HEK293 (cell line): ENCODE results near the gene C13orf42.

Experiments used
- CTCF ChIA-PET: fragments of 350-600 bp; formaldehyde crosslinking; extraction: SDS; loops from one replicate; lab custom pipeline; 2021; ENCODE audit warnings: antibody characterized with exemption; lab: Yijun Ruan, JAX
- POLR2A ChIA-PET: fragments of 300-600 bp; formaldehyde crosslinking; extraction: SDS; loops from one replicate; lab custom pipeline; 2020; ENCODE audit warnings: antibody characterized with exemption, inconsistent platforms; lab: Yijun Ruan, JAX
- H3K27ac ChIP-seq: fragments of 200-500 bp; sonication (Bioruptor generic); 2 replicates; pipeline ENCODE4 v1.5.1; 2014; ENCODE audit warnings: low read depth, low read length, control low read depth, inconsistent platforms; ENCODE audit errors: extremely low read depth
- H3K36me3 ChIP-seq, 2 experiments: fragments of 200-500 bp in 1 of 2; sonication (Bioruptor generic) in 1 of 2; 1 replicate in 1 of 2; 2 replicates in 1 of 2; pipeline ENCODE4 v1.5.1; 2014 to 2017; ENCODE audit warnings: inconsistent platforms in 2 of 2, low read length in 2 of 2; ENCODE audit not compliant: control insufficient read depth in 2 of 2, insufficient read depth in 1 of 2
- H3K4me1 ChIP-seq: fragments of 200-500 bp; sonication (Bioruptor generic); 2 replicates; pipeline ENCODE4 v1.5.1; 2014; ENCODE audit warnings: mild to moderate bottlenecking, low read length, inconsistent platforms; ENCODE audit not compliant: control insufficient read depth, insufficient read depth
- H3K4me3 ChIP-seq: 2 replicates; pipeline ENCODE4 v1.5.1; 2011; ENCODE audit warnings: low read depth, mild to moderate bottlenecking, control low read depth, low read length, moderate library complexity
- H3K9me3 ChIP-seq: fragments of 200-500 bp; sonication (Bioruptor generic); 2 replicates; pipeline ENCODE4 v1.5.1; 2014; ENCODE audit warnings: low read depth, low read length, inconsistent platforms; ENCODE audit not compliant: control insufficient read depth, insufficient read depth
- HOXA7 ChIP-seq: sonication (generic); formaldehyde crosslinking; IDR thresholded peaks from 2 replicates; pipeline ENCODE4 v1.8.1; 2022; ENCODE audit warnings: missing genetic modification reagents, borderline replicate concordance
- TCF7L2 ChIP-seq: IDR thresholded peaks from 2 replicates; pipeline ENCODE4 v1.6.1; 2011; ENCODE audit warnings: low read depth, mild to moderate bottlenecking, inconsistent platforms, low read length, moderate library complexity, borderline replicate concordance
- ZBTB21 ChIP-seq: fragments of 450-650 bp; formaldehyde crosslinking; IDR thresholded peaks from 2 replicates; pipeline ENCODE4 v1.5.1; 2017; ENCODE audit warnings: missing biosample characterization, missing genetic modification characterization
- ZFP69B ChIP-seq: fragments of 450-650 bp; formaldehyde crosslinking; IDR thresholded peaks from 2 replicates; pipeline ENCODE4 v1.5.1; 2016; ENCODE audit warnings: missing biosample characterization, missing genetic modification characterization
- ZNF114 ChIP-seq: fragments of 450-650 bp; formaldehyde crosslinking; IDR thresholded peaks from 2 replicates; pipeline ENCODE4 v1.5.0; 2017; ENCODE audit warnings: missing biosample characterization, missing genetic modification characterization
- ZNF174 ChIP-seq: fragments of 450-650 bp; formaldehyde crosslinking; IDR thresholded peaks from 2 replicates; pipeline ENCODE4 v1.5.0; 2017; ENCODE audit warnings: missing biosample characterization, mild to moderate bottlenecking, missing genetic modification characterization
- ZNF202 ChIP-seq: fragments of 450-650 bp; formaldehyde crosslinking; IDR thresholded peaks from 2 replicates; pipeline ENCODE4 v1.5.1; 2016; ENCODE audit warnings: missing biosample characterization, missing genetic modification characterization, borderline replicate concordance
- ZNF274 ChIP-seq, 2 experiments: fragments of 200-500 bp in 1 of 2; fragments of 450-650 bp in 1 of 2; sonication (Bioruptor generic) in 1 of 2; formaldehyde crosslinking in 1 of 2; IDR thresholded peaks; 2 replicates each; pipeline versions ENCODE4 v1.5.1 to v1.6.1; 2014 to 2016; ENCODE audit warnings: borderline replicate concordance in 1 of 2, inconsistent platforms in 1 of 2, low read length in 1 of 2, missing biosample characterization in 1 of 2, missing genetic modification characterization in 1 of 2
- ZNF335 ChIP-seq: fragments of 450-650 bp; formaldehyde crosslinking; conservative IDR thresholded peaks from 2 replicates; pipeline ENCODE4 v1.5.1; 2016; ENCODE audit warnings: missing biosample characterization, missing genetic modification characterization
- ZNF585B ChIP-seq: fragments of 450-650 bp; formaldehyde crosslinking; IDR thresholded peaks from 2 replicates; pipeline ENCODE4 v1.5.1; 2016; ENCODE audit warnings: missing biosample characterization, missing genetic modification characterization
- ZNF624 ChIP-seq: fragments of 450-650 bp; formaldehyde crosslinking; IDR thresholded peaks from 2 replicates; pipeline ENCODE4 v1.5.1; 2017; ENCODE audit warnings: missing biosample characterization, missing genetic modification characterization
- ZNF629 ChIP-seq: fragments of 450-650 bp; formaldehyde crosslinking; IDR thresholded peaks from 2 replicates; pipeline ENCODE4 v1.5.1; 2017; ENCODE audit warnings: missing biosample characterization, missing genetic modification characterization
- ZNF664 ChIP-seq: fragments of 450-650 bp; formaldehyde crosslinking; IDR thresholded peaks from 2 replicates; pipeline ENCODE4 v1.5.1; 2016; ENCODE audit warnings: missing biosample characterization, missing genetic modification characterization
- ZNF677 ChIP-seq: fragments of 450-650 bp; IDR thresholded peaks from 2 replicates; pipeline ENCODE4 v1.5.0; 2018; ENCODE audit warnings: missing biosample characterization, mild to moderate bottlenecking, missing genetic modification characterization, moderate library complexity
- ZNF701 ChIP-seq: fragments of 450-650 bp; formaldehyde crosslinking; IDR thresholded peaks from 2 replicates; pipeline ENCODE4 v1.5.1; 2016; ENCODE audit warnings: missing biosample characterization, missing genetic modification characterization
- TF ChIP-seq, protein P1 (sequence below): sonication (generic); formaldehyde crosslinking; IDR thresholded peaks from 2 replicates; pipeline ENCODE4 v1.8.1; 2022; ENCODE audit warnings: mild to moderate bottlenecking, moderate library complexity, missing genetic modification reagents
- TF ChIP-seq, protein P2 (sequence below): fragments of 450-650 bp; formaldehyde crosslinking; IDR thresholded peaks from 2 replicates; pipeline ENCODE4 v1.5.1; 2016; ENCODE audit warnings: missing biosample characterization, missing genetic modification characterization, low read depth
- TF ChIP-seq, protein P3 (sequence below): fragments of 450-650 bp; formaldehyde crosslinking; IDR thresholded peaks from 2 replicates; pipeline ENCODE4 v1.5.1; 2016; ENCODE audit warnings: missing biosample characterization, missing genetic modification characterization
- TF ChIP-seq, protein P4 (sequence below): fragments of 450-650 bp; formaldehyde crosslinking; IDR thresholded peaks from 2 replicates; pipeline ENCODE4 v1.5.1; 2016; ENCODE audit warnings: missing biosample characterization, missing genetic modification characterization
- TF ChIP-seq, protein P5 (sequence below): fragments of 450-650 bp; IDR thresholded peaks from 2 replicates; pipeline ENCODE4 v1.5.1; 2018; ENCODE audit warnings: missing biosample characterization, missing genetic modification characterization
- TF ChIP-seq, protein P6 (sequence below): fragments of 450-650 bp; formaldehyde crosslinking; IDR thresholded peaks from 2 replicates; pipeline ENCODE4 v1.5.1; 2016; ENCODE audit warnings: missing biosample characterization, missing genetic modification characterization
- TF ChIP-seq, protein P7 (sequence below): fragments of 450-650 bp; formaldehyde crosslinking; IDR thresholded peaks from 2 replicates; pipeline ENCODE4 v1.5.1; 2017; ENCODE audit warnings: missing biosample characterization, missing genetic modification characterization

C13orf42 gene

DNA sequence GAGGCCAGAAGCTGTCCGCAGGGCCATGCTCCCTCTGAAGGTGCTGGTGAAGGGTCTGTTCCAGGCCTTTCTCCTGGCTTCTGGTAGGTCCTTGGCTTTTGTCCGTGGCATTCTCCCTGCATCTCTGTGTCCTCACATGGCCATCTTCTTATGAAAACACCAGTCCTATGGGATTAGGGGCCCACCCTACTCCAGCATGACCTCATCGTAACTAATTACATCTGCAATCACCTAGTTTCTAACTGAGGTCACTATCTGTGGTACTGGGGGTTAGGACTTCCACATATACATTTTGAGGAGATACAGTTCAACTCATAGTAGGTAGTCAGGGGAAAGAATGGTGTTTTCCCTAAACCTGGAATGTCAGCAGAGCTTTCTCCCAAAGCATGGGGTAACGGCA lies 3.1 kb downstream of the C13orf42 start:
- TF ChIP-seq ZBTB21 = peak; percentile 61; the same call in 1 of the 2 replicates
- TF ChIP-seq ZFP69B (tag by site-specific recombination) = peak; percentile 93
- TF ChIP-seq, protein P1, sequence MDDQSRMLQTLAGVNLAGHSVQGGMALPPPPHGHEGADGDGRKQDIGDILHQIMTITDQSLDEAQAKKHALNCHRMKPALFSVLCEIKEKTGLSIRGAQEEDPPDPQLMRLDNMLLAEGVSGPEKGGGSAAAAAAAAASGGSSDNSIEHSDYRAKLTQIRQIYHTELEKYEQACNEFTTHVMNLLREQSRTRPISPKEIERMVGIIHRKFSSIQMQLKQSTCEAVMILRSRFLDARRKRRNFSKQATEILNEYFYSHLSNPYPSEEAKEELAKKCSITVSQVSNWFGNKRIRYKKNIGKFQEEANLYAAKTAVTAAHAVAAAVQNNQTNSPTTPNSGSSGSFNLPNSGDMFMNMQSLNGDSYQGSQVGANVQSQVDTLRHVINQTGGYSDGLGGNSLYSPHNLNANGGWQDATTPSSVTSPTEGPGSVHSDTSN (CRISPR knock-in tag) = no peak
- TF ChIP-seq ZNF335 (tag by site-specific recombination) = 0 out of 2 replicates have a peak, but pooled peaks have one; percentile 14
- TF ChIP-seq ZNF629 = peak; percentile 64
- TF ChIP-seq, protein P2, sequence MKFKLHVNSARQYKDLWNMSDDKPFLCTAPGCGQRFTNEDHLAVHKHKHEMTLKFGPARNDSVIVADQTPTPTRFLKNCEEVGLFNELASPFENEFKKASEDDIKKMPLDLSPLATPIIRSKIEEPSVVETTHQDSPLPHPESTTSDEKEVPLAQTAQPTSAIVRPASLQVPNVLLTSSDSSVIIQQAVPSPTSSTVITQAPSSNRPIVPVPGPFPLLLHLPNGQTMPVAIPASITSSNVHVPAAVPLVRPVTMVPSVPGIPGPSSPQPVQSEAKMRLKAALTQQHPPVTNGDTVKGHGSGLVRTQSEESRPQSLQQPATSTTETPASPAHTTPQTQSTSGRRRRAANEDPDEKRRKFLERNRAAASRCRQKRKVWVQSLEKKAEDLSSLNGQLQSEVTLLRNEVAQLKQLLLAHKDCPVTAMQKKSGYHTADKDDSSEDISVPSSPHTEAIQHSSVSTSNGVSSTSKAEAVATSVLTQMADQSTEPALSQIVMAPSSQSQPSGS (tag by site-specific recombination) = peak; percentile 50; the same call in 1 of the 2 replicates
- TF ChIP-seq HOXA7 (CRISPR knock-in tag) = no peak
- TF ChIP-seq, protein P3, sequence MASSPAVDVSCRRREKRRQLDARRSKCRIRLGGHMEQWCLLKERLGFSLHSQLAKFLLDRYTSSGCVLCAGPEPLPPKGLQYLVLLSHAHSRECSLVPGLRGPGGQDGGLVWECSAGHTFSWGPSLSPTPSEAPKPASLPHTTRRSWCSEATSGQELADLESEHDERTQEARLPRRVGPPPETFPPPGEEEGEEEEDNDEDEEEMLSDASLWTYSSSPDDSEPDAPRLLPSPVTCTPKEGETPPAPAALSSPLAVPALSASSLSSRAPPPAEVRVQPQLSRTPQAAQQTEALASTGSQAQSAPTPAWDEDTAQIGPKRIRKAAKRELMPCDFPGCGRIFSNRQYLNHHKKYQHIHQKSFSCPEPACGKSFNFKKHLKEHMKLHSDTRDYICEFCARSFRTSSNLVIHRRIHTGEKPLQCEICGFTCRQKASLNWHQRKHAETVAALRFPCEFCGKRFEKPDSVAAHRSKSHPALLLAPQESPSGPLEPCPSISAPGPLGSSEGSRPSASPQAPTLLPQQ (tag by site-specific recombination) = peak; percentile 91
- H3K4me1 ChIP-seq = no peaks in the 10 kb centered on the region
- no peaks in the 10 kb centered on the region for H3K9me3 ChIP-seq
- no peak overlapping the region for H3K4me3 ChIP-seq
- ChIA-PET POLR2A (no interaction called here), CTCF (interaction anchor here (0.7 to 2.1 kb wide), 3 partner anchors 15 to 39 kb away, joined by 3 to 12 read pairs (median 3); no protein-coding TSS in a partner anchor)
- H3K36me3 ChIP-seq = no peaks in the 10 kb centered on the region
- H3K27ac ChIP-seq = no peak overlapping the region

DNA sequence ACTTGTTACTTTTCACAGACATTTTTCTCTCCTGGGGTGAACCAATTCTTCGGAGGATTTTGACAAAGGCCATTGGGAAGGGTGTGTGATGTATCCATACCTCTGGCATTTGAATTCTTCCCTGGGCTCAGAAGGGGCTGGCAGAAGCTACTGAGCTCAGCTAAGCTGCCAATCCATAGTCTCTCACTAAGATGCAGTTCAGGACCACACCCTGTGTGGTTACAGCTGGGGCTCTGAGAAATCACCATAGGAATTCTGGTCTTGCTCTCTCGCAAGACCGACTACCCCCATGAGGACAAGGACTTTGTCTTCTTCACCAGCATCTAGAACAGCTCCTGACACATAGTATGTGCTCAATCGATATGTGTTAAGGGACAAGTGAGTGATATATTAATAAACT lies 6.0 kb downstream of the C13orf42 start:
- Histone ChIP-seq H3K4me3 (no peak overlapping the region), H3K36me3 (no peaks in the 10 kb centered on the region), H3K4me1 (no peaks in the 10 kb centered on the region), H3K27ac (no peak overlapping the region), H3K9me3 (no peaks in the 10 kb centered on the region)
- ChIA-PET POLR2A (no interaction called here), CTCF (no interaction called here)
- TF ChIP-seq ZNF202 (no peak), ZNF114 (tag by site-specific recombination) (no peak), ZNF624 (tag by site-specific recombination) (no peak), ZNF664 (tag by site-specific recombination) (no peak), TCF7L2 (no peak), ZNF585B (tag by site-specific recombination) (no peak), ZNF677 (tag by site-specific recombination) (no peak), ZNF174 (tag by site-specific recombination) (no peak), ZNF274 (IDR thresholded peaks at IDR 0.05; ENCODE audit: low read length) (no peak), ZNF274 (tag by site-specific recombination; IDR thresholded peaks at IDR 0.05; ENCODE audit: borderline replicate concordance) (no peak), ZNF701 (tag by site-specific recombination) (no peak)
- TF ChIP-seq, protein P4, sequence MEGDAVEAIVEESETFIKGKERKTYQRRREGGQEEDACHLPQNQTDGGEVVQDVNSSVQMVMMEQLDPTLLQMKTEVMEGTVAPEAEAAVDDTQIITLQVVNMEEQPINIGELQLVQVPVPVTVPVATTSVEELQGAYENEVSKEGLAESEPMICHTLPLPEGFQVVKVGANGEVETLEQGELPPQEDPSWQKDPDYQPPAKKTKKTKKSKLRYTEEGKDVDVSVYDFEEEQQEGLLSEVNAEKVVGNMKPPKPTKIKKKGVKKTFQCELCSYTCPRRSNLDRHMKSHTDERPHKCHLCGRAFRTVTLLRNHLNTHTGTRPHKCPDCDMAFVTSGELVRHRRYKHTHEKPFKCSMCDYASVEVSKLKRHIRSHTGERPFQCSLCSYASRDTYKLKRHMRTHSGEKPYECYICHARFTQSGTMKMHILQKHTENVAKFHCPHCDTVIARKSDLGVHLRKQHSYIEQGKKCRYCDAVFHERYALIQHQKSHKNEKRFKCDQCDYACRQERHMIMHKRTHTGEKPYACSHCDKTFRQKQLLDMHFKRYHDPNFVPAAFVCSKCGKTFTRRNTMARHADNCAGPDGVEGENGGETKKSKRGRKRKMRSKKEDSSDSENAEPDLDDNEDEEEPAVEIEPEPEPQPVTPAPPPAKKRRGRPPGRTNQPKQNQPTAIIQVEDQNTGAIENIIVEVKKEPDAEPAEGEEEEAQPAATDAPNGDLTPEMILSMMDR (tag by site-specific recombination) = no peak
- TF ChIP-seq, protein P5, sequence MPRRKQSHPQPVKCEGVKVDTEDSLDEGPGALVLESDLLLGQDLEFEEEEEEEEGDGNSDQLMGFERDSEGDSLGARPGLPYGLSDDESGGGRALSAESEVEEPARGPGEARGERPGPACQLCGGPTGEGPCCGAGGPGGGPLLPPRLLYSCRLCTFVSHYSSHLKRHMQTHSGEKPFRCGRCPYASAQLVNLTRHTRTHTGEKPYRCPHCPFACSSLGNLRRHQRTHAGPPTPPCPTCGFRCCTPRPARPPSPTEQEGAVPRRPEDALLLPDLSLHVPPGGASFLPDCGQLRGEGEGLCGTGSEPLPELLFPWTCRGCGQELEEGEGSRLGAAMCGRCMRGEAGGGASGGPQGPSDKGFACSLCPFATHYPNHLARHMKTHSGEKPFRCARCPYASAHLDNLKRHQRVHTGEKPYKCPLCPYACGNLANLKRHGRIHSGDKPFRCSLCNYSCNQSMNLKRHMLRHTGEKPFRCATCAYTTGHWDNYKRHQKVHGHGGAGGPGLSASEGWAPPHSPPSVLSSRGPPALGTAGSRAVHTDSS = no peak
- TF ChIP-seq, protein P6, sequence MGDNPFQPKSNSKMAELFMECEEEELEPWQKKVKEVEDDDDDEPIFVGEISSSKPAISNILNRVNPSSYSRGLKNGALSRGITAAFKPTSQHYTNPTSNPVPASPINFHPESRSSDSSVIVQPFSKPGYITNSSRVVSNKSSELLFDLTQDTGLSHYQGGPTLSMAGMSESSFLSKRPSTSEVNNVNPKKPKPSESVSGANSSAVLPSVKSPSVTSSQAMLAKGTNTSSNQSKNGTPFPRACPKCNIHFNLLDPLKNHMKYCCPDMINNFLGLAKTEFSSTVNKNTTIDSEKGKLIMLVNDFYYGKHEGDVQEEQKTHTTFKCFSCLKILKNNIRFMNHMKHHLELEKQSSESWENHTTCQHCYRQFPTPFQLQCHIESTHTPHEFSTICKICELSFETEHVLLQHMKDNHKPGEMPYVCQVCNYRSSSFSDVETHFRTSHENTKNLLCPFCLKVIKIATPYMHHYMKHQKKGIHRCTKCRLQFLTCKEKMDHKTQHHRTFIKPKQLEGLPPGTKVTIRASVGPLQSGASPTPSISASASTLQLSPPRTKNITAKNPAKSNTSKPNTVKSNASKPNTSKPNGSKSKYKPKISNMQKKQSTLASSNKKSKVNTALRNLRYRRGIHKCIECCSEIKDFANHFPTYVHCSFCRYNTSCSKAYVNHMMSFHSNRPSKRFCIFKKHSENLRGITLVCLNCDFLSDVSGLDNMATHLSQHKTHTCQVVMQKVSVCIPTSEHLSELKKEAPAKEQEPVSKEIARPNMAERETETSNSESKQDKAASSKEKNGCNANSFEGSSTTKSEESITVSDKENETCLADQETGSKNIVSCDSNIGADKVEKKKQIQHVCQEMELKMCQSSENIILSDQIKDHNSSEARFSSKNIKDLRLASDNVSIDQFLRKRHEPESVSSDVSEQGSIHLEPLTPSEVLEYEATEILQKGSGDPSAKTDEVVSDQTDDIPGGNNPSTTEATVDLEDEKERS = no peak
- TF ChIP-seq, protein P7, sequence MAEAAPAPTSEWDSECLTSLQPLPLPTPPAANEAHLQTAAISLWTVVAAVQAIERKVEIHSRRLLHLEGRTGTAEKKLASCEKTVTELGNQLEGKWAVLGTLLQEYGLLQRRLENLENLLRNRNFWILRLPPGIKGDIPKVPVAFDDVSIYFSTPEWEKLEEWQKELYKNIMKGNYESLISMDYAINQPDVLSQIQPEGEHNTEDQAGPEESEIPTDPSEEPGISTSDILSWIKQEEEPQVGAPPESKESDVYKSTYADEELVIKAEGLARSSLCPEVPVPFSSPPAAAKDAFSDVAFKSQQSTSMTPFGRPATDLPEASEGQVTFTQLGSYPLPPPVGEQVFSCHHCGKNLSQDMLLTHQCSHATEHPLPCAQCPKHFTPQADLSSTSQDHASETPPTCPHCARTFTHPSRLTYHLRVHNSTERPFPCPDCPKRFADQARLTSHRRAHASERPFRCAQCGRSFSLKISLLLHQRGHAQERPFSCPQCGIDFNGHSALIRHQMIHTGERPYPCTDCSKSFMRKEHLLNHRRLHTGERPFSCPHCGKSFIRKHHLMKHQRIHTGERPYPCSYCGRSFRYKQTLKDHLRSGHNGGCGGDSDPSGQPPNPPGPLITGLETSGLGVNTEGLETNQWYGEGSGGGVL = no peak
